Thoracic aorta (tissue), 2 donors: ENCODE results near the gene STK32C. TPM values are rescaled to one million over a fixed set of nuclear protein-coding genes. Genes with fewer than 3 reads are reported as not detected.

Experiments
- ATAC-seq: fragments of 150-250 bp; one replicate; pipeline ENCODE4 v1.8.0; 2017; ENCODE audit warnings: low read depth; ENCODE audit not compliant: insufficient number of reproducible peaks, low FRiP score
- DNase-seq: peaks from one replicate; pipeline ENCODE4 v3.0.0-alpha.2; 2020; ENCODE audit warnings: low spot score
- H3K27ac ChIP-seq, 2 donors: fragments of 200-600 bp; sonication (generic); 1 replicate in 1 of 2; 2 replicates in 1 of 2; pipeline ENCODE4 v1.5.1; 2016; ENCODE audit warnings: mild to moderate bottlenecking in 2 of 2, moderate library complexity in 2 of 2
- H3K27me3 ChIP-seq: fragments of 200-600 bp; sonication (generic); replicated peaks from 2 replicates; pipeline ENCODE4 v1.6.0; 2016; ENCODE audit warnings: mild to moderate bottlenecking; ENCODE audit not compliant: insufficient read depth
- H3K36me3 ChIP-seq: fragments of 200-600 bp; sonication (generic); one replicate; pipeline ENCODE4 v1.5.1; 2016
- H3K4me1 ChIP-seq, 2 donors: fragments of 200-600 bp; sonication (generic); 1 replicate in 1 of 2; 2 replicates in 1 of 2; pipeline versions ENCODE4 v1.5.1 to v1.6.0; 2016; ENCODE audit warnings: low read depth in 2 of 2, mild to moderate bottlenecking in 1 of 2; ENCODE audit not compliant: control insufficient read depth in 1 of 2
- H3K4me3 ChIP-seq: fragments of 200-600 bp; sonication (generic); 2 replicates; pipeline ENCODE4 v1.5.1; 2016; ENCODE audit warnings: mild to moderate bottlenecking
- H3K9me3 ChIP-seq: fragments of 200-600 bp; sonication (generic); 2 replicates; pipeline ENCODE4 v1.5.1; 2016
- CTCF ChIP-seq: fragments of 200-600 bp; sonication (generic); IDR thresholded peaks from one replicate; pipeline ENCODE4 v1.5.1; 2019; ENCODE audit warnings: antibody characterized with exemption
- total RNA-seq, 2 donors: library from RNA; depleted of rRNA; stranded (reverse); fragments of >200 nt; gene quantifications; one replicate each; pipeline versions ENCODE4 v1.1.0 to v1.2.3, GENCODE V29; 2016

The STK32C gene
- total RNA-seq, 2 donors from 2014 or later: 1.1 to 4.2 TPM

DNA sequence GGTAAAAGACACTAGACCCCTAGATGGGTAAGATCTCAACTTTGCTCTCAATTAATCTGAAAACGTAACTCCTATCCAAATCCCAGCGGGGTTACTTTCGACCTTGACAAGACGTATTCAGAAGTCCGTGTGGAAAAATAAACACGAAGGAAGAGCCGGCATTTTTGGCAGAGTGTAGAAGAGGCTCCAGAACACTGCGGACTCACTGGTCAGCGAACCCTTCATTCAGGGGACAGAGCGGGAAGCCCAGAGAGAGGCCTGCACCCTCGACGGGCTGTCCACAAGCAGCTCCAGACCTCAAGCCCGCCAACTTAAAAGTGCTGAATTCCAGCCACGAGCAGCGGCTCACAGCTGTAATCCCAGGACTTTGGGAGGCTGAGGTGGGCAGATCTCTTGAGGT lies 66.3 kb downstream of the STK32C start:
- DNase-seq (no peak), ATAC-seq (no peak)
- no peaks in the 10 kb centered on the region for H3K9me3 ChIP-seq
- TF ChIP-seq CTCF: no peak
- no peaks in the 10 kb centered on the region for H3K27me3 ChIP-seq
- H3K36me3 ChIP-seq: no peaks in the 10 kb centered on the region
- H3K27ac ChIP-seq: no peak overlapping the region
- no peaks in the 10 kb centered on the region for H3K4me1 ChIP-seq
- H3K4me3 ChIP-seq: no peak overlapping the region

- no peaks in the 10 kb centered on the region for H3K27me3 ChIP-seq
- H3K4me3 ChIP-seq: no peak overlapping the region
- DNase-seq: no peak
- no peaks in the 10 kb centered on the region for H3K4me1 ChIP-seq
- TF ChIP-seq CTCF: no peak
- H3K27ac ChIP-seq: no peak overlapping the region
- H3K9me3 ChIP-seq: no peaks in the 10 kb centered on the region
- H3K36me3 ChIP-seq: no peaks in the 10 kb centered on the region
- ATAC-seq: no peak
Measured at GRCh38 chr10:132241086-132241485, 66.7 kb downstream of the STK32C start.

DNA sequence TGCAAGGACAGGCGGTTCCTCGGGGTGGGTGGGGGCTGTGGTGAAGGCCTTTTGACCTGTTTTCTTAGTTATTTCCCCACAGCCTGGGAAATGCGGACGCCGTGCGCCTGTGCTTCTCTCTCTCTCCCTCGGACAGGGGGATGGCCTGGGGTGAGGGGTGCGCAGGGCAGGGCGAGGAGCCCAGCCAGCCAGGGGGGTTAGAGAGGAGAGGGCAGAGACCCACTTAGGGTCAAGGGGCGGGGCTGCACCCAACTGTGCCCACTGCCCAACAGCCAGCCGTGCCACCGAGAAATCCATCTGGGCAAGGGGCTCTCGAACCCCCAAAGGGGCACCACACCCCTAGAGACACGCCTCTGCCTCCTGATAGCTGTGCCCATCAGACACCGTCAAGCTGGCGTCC lies 67.2 kb downstream of the STK32C start:
- H3K9me3 ChIP-seq: no peaks in the 10 kb centered on the region
- no peaks in the 10 kb centered on the region for H3K36me3 ChIP-seq
- H3K4me1 ChIP-seq: no peaks in the 10 kb centered on the region
- no peak for TF ChIP-seq CTCF
- H3K27ac ChIP-seq: no peak overlapping the region
- no peak overlapping the region for H3K4me3 ChIP-seq
- H3K27me3 ChIP-seq: no peaks in the 10 kb centered on the region
- DNase-seq (no peak), ATAC-seq (no peak)

DNA sequence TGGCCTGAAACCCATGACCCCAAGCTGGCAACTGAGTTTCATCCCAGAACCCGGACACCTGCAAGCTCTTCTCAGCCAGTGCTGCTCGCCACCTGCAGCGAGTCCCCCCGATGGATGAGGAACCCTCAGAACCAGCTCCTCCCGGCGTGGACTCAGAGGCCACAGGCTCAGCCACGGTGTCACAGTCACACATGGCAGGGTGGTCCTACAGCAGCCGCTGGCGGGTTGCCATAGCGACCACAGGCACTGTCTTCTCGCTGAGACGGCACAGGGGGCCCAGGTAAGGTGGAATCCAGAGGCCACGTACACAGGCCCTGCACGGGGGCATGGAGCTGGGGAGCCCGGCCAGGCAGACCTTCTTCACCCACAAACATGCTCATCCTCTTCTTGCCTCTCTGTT lies 67.6 kb downstream of the STK32C start:
- no peaks in the 10 kb centered on the region for H3K36me3 ChIP-seq
- no peaks in the 10 kb centered on the region for H3K9me3 ChIP-seq
- no peaks in the 10 kb centered on the region for H3K27me3 ChIP-seq
- DNase-seq: no peak
- no peak for ATAC-seq
- H3K4me1 ChIP-seq: no peaks in the 10 kb centered on the region
- no peak overlapping the region for H3K4me3 ChIP-seq
- no peak overlapping the region for H3K27ac ChIP-seq
- no peak for TF ChIP-seq CTCF

GRCh38 chr10:132239126-132240031 lies 68.4 kb downstream of the STK32C start:
- no peak overlapping the region for H3K4me3 ChIP-seq
- ATAC-seq: no peak
- no peaks in the 10 kb centered on the region for H3K4me1 ChIP-seq
- no peaks in the 10 kb centered on the region for H3K36me3 ChIP-seq
- TF ChIP-seq CTCF: no peak
- H3K27me3 ChIP-seq: no peaks in the 10 kb centered on the region
- DNase-seq: no peak
- H3K9me3 ChIP-seq: no peaks in the 10 kb centered on the region
- H3K27ac ChIP-seq: no peak overlapping the region
